ENCODE data around the gene SIGLEC10. TPM values are rescaled to one million over a fixed set of nuclear protein-coding genes. Genes with fewer than 3 reads are reported as not detected.

The SIGLEC10 gene
- total and polyA plus RNA-seq, 2 of the 4 experiments (the other 2 are of a cell fraction): not detected

DNA sequence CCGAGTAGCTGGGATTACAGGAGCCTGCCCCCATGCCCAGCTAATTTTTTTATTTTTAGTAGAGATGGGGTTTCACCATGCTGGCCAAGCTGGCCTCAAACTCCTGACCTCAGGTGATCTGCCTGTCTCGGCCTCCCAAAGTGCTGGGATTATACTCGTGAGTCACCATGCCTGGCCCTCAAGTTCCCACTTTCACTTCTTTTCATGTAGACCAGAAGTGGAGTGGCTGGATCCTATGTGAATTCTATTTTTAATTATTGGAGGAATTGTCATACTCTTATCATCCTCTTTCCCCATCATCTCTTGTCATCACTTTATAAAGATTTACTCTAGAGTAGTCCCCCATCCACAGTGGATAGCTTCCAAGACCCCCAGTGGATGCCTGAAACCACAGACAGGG, 12.8 kb upstream of the SIGLEC10 start:
- no peak for ATAC-seq (ENCODE audit: low read depth)
- no peak overlapping the region for H3K9ac ChIP-seq (ENCODE audit: low read depth, low read length)
- no peak overlapping the region for H2BK15ac ChIP-seq (ENCODE audit: low read depth, low read length)
- no TSS peak for BruUV-seq (replicated peaks)
- H4K20me1 ChIP-seq (ENCODE audit: insufficient read depth, low read length): no peaks in the 10 kb centered on the region
- H3K14ac ChIP-seq (replicated peaks; ENCODE audit: low read depth, low read length): no peak overlapping the region
- H2BK5ac ChIP-seq (ENCODE audit: low read depth, low read length, poor library complexity, severe bottlenecking): no peak overlapping the region
- WGBS, 2 experiments (ENCODE audit: extremely low coverage in 2 of 2, insufficient read length in 1 of 2): no CpG with 5 or more reads among the region's 3 CpGs
- H3K18ac ChIP-seq (ENCODE audit: low read depth, low read length): no peak overlapping the region
- ChIA-PET POLR2A (ENCODE audit: unreplicated experiment) (no interaction called here), CTCF (no interaction called here)
- intact Hi-C loops (cut with micrococcal nuclease): no loop called here
- no peak overlapping the region for H2BK120ac ChIP-seq (ENCODE audit: low read depth, low read length)
- no peaks in the 10 kb centered on the region for H3K9me1 ChIP-seq (ENCODE audit: insufficient read depth, low read length)
- H3K23ac ChIP-seq (ENCODE audit: low read depth, low read length): no peak overlapping the region
- H3K27me3 ChIP-seq (ENCODE audit: control insufficient read depth, insufficient read depth, low read length): no peaks in the 10 kb centered on the region
- H3K79me1 ChIP-seq (ENCODE audit: low read depth in 1 of 2, low read length in 2 of 2): no peaks in the 10 kb centered on the region
- no peak overlapping the region for H2AK9ac ChIP-seq (replicated peaks; ENCODE audit: low read depth, low read length, poor library complexity)
- H3K9me3 ChIP-seq (ENCODE audit: control insufficient read depth, insufficient read depth, low read length): no peaks in the 10 kb centered on the region
- no peak overlapping the region for H3K4me3 ChIP-seq (ENCODE audit: insufficient read depth, low read depth, low read length)
- H2AK5ac ChIP-seq (ENCODE audit: low read depth, low read length): no peak overlapping the region
- no peak overlapping the region for H2AFZ ChIP-seq (replicated peaks; ENCODE audit: low read length, poor library complexity)
- H3K4me1 ChIP-seq (ENCODE audit: control insufficient read depth, insufficient read depth, low read length): no peaks in the 10 kb centered on the region
- no peak overlapping the region for H3K56ac ChIP-seq (ENCODE audit: extremely low read depth, insufficient read depth, low read length)
- H3K4me2 ChIP-seq (ENCODE audit: low read depth, low read length): no peak overlapping the region
- H4K91ac ChIP-seq (ENCODE audit: insufficient read depth, low read depth, low read length): no peak overlapping the region
- H4K5ac ChIP-seq (ENCODE audit: low read depth, low read length): no peak overlapping the region
- H4K8ac ChIP-seq (ENCODE audit: low read depth in 2 of 2, low read length in 2 of 2): no peak overlapping the region
- no peak overlapping the region for H2BK20ac ChIP-seq (ENCODE audit: low read depth, low read length)
- no peaks in the 10 kb centered on the region for H3K36me3 ChIP-seq (ENCODE audit: control insufficient read depth, insufficient read depth, low read length)
- no peak overlapping the region for H3K4ac ChIP-seq (ENCODE audit: low read depth, low read length)
- in situ Hi-C loops (cut with MboI; ENCODE audit: low sequenced_read_pairs): no loop called here
- dilution Hi-C loops (cut with HindIII; ENCODE audit: low sequenced_read_pairs, unreplicated experiment): no loop called here
- no peak for TF ChIP-seq RCOR1 (IDR thresholded peaks at IDR 0.05; ENCODE audit: insufficient replicate concordance, low read length)
- TF ChIP-seq MXI1 (IDR thresholded peaks at IDR 0.05; ENCODE audit: borderline replicate concordance, low read depth, low read length): no peak
- no peak for TF ChIP-seq USF2 (IDR thresholded peaks at IDR 0.05; ENCODE audit: low read depth, low read length)
- no peak for TF ChIP-seq SMC3 (IDR thresholded peaks at IDR 0.05; ENCODE audit: low read depth, low read length)
- TF ChIP-seq CHD1 (IDR thresholded peaks at IDR 0.05; ENCODE audit: low read depth, low read length): no peak
- no peak for TF ChIP-seq BHLHE40 (IDR thresholded peaks at IDR 0.05; ENCODE audit: low read depth, low read length)
- no peak overlapping the region for H3K27ac ChIP-seq (ENCODE audit: insufficient read depth, low read length)
- DNase-seq: no peak

All from IMR-90 (cell line).